ENCODE results near the gene ARHGAP8.
"Not testable (repeated sequence)": the region's sequence is repeated elsewhere in the genome, so short reads cannot be mapped to it uniquely, and the experiment has no call there.

- not testable (repeated sequence) for TF ChIP-seq CTCF (conservative IDR thresholded peaks at IDR 0.05; ENCODE audit: low read length); EZH2phosphoT487 (IDR thresholded peaks at IDR 0.05; ENCODE audit: borderline replicate concordance, low read depth, low read length)
Observed at GRCh38 chr22:44858819-44859218, 106.4 kb downstream of the ARHGAP8 start.
